Measurements from ENCODE around the gene TXNDC5.
A peak's percentile ranks its signal among the peaks of the same experiment; 100 is the strongest.

TXNDC5 gene

DNA sequence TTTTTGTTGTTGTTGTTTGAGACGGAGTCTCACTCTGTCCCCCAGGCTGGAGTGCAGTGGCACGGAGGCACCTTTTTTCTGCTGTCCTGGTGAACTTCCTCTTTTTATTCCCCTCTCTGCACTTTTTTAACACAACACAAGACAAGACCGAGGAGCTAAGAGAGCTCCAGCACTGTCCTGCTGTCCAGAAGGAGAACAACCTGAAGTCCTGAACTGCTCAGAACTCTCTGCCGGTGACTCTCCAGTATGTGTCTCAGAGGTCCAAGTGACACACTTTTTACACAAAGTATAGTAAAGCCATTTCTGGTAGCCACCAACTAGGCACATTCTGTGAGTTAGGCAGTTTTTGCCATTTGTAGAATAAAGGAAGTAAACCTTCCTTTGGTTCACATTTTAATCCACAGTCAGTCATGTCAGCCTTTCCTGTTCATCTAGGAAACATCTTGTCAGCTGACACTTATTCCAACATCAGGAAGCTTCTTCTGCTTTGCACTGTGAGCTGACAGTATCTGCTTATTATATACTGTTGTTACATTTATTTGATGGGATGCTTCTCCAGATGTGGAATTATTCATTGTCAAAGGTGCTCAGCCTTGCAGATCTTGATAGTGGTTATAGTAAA lies 28.1 kb upstream of the TXNDC5 start:
- Histone ChIP-seq H3K9me2 (ENCODE audit: low read depth, low read length) (no peaks in the 10 kb centered on the region), H3K27me3 (ENCODE audit: insufficient read depth, low read length) (no peaks in the 10 kb centered on the region), H3K9ac (ENCODE audit: low read length) (no peak overlapping the region), H3K4me1 (ENCODE audit: insufficient read depth, low read length, severe bottlenecking) (peaks cover 24% of the 10 kb centered on the region), H3K36me3 (ENCODE audit: insufficient read depth, low read length) (no peaks in the 10 kb centered on the region), H4K20me1 (ENCODE audit: insufficient read depth, low read length) (no peaks in the 10 kb centered on the region), H3K79me2 (ENCODE audit: insufficient read depth, low read length) (no peaks in the 10 kb centered on the region), H2AFZ (ENCODE audit: low read length) (no peak overlapping the region), H3K9me3 (ENCODE audit: low read length) (no peaks in the 10 kb centered on the region), H3K4me3 (ENCODE audit: low read depth, low read length, poor library complexity, severe bottlenecking) (peak overlapping the region; percentile 6), H3F3A (ENCODE audit: insufficient read depth, low read length) (no peaks in the 10 kb centered on the region), H3K4me2 (ENCODE audit: low read length) (peak overlapping the region; percentile 47), H3K27ac (ENCODE audit: low read depth, low read length, poor library complexity, severe bottlenecking) (peak overlapping the region; percentile 51)
- TF ChIP-seq EZH2 (IDR thresholded peaks at IDR 0.05; ENCODE audit: borderline replicate concordance, low read length): no peak
- TF ChIP-seq, protein P1, sequence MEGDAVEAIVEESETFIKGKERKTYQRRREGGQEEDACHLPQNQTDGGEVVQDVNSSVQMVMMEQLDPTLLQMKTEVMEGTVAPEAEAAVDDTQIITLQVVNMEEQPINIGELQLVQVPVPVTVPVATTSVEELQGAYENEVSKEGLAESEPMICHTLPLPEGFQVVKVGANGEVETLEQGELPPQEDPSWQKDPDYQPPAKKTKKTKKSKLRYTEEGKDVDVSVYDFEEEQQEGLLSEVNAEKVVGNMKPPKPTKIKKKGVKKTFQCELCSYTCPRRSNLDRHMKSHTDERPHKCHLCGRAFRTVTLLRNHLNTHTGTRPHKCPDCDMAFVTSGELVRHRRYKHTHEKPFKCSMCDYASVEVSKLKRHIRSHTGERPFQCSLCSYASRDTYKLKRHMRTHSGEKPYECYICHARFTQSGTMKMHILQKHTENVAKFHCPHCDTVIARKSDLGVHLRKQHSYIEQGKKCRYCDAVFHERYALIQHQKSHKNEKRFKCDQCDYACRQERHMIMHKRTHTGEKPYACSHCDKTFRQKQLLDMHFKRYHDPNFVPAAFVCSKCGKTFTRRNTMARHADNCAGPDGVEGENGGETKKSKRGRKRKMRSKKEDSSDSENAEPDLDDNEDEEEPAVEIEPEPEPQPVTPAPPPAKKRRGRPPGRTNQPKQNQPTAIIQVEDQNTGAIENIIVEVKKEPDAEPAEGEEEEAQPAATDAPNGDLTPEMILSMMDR (IDR thresholded peaks at IDR 0.05; ENCODE audit: low read length): no peak

DNA sequence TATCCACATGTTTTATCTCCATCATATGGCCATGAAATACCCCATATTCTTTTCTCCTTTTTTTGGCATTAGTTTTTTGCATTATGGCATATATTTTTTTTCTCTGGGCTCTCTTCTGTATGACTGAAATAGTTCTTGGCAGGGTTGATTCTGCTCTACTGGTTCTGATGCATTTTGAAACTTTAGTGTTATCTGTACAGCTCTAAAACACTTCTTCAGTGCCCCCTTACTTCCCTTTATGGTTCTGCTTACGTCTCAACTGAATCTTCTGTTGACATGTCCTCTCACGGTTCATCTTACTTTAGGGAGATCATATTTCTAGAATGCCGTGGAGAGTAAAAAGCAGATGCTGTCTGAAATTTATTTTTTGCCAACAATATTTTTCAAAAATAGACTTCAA lies 23.2 kb upstream of the TXNDC5 start:
- no peaks in the 10 kb centered on the region for H3K79me2 ChIP-seq (ENCODE audit: insufficient read depth, low read length)
- no peak overlapping the region for H3K4me2 ChIP-seq (ENCODE audit: low read length)
- no peaks in the 10 kb centered on the region for H3K9me2 ChIP-seq (ENCODE audit: low read depth, low read length)
- no peaks in the 10 kb centered on the region for H4K20me1 ChIP-seq (ENCODE audit: insufficient read depth, low read length)
- no peak overlapping the region for H3K27ac ChIP-seq (ENCODE audit: low read depth, low read length, poor library complexity, severe bottlenecking)
- no peaks in the 10 kb centered on the region for H3K27me3 ChIP-seq (ENCODE audit: insufficient read depth, low read length)
- H3K4me3 ChIP-seq (ENCODE audit: low read depth, low read length, poor library complexity, severe bottlenecking): no peak overlapping the region
- peaks cover 10% of the 10 kb centered on the region for H3K4me1 ChIP-seq (ENCODE audit: insufficient read depth, low read length, severe bottlenecking)
- H2AFZ ChIP-seq (ENCODE audit: low read length): no peak overlapping the region
- no peak overlapping the region for H3K9ac ChIP-seq (ENCODE audit: low read length)
- no peaks in the 10 kb centered on the region for H3K9me3 ChIP-seq (ENCODE audit: low read length)
- TF ChIP-seq, protein P1 (IDR thresholded peaks at IDR 0.05; ENCODE audit: low read length): no peak
- TF ChIP-seq EZH2 (IDR thresholded peaks at IDR 0.05; ENCODE audit: borderline replicate concordance, low read length): no peak
- H3F3A ChIP-seq (ENCODE audit: insufficient read depth, low read length): no peaks in the 10 kb centered on the region
- no peaks in the 10 kb centered on the region for H3K36me3 ChIP-seq (ENCODE audit: insufficient read depth, low read length)

DNA sequence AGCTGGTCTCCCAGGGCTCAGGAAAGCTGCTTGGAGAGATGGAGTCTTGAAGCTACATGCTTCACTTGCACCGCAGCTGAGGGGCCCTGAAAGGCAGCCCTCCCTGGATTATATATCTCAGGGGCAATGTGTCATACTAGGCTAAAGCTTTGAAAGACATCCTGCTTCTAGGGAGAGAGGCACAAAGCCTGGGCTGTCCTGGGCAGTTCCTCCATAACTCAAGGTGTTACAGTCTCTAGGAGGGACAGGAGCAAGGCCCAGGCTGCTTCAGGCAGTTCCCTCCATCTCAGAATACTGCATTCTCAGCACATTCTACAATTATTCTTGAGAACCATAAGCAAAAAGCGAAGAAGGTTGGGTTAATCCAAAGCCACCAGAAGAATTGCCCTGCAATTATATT lies 22.0 kb upstream of the TXNDC5 start:
- H3K27ac ChIP-seq (ENCODE audit: low read depth, low read length, poor library complexity, severe bottlenecking): no peak overlapping the region
- H4K20me1 ChIP-seq (ENCODE audit: insufficient read depth, low read length): no peaks in the 10 kb centered on the region
- no peaks in the 10 kb centered on the region for H3K4me1 ChIP-seq (ENCODE audit: insufficient read depth, low read length, severe bottlenecking)
- H3K4me3 ChIP-seq (ENCODE audit: low read depth, low read length, poor library complexity, severe bottlenecking): no peak overlapping the region
- H3K27me3 ChIP-seq (ENCODE audit: insufficient read depth, low read length): no peaks in the 10 kb centered on the region
- no peak overlapping the region for H3K9ac ChIP-seq (ENCODE audit: low read length)
- H3K4me2 ChIP-seq (ENCODE audit: low read length): no peak overlapping the region
- no peaks in the 10 kb centered on the region for H3K9me3 ChIP-seq (ENCODE audit: low read length)
- no peaks in the 10 kb centered on the region for H3K36me3 ChIP-seq (ENCODE audit: insufficient read depth, low read length)
- H3K79me2 ChIP-seq (ENCODE audit: insufficient read depth, low read length): no peaks in the 10 kb centered on the region
- no peaks in the 10 kb centered on the region for H3F3A ChIP-seq (ENCODE audit: insufficient read depth, low read length)
- H3K9me2 ChIP-seq (ENCODE audit: low read depth, low read length): no peaks in the 10 kb centered on the region
- H2AFZ ChIP-seq (ENCODE audit: low read length): no peak overlapping the region
- TF ChIP-seq, protein P1 (IDR thresholded peaks at IDR 0.05; ENCODE audit: low read length): no peak
- TF ChIP-seq EZH2 (IDR thresholded peaks at IDR 0.05; ENCODE audit: borderline replicate concordance, low read length): no peak

All from OCI-LY1 (cell line).